Measurements from ENCODE around the gene CBLIF.

- no peak for TF ChIP-seq CTCF (IDR thresholded peaks at IDR 0.05; ENCODE audit: insufficient read depth, low read length, poor library complexity, severe bottlenecking)
- no peak for TF ChIP-seq EZH2phosphoT487 (conservative IDR thresholded peaks at IDR 0.05; ENCODE audit: low read length)
Observed at GRCh38 chr11:59859673-59860072, 14.4 kb upstream of the CBLIF start.
